DND-41 (cell line): Measurements from ENCODE around the gene EVX1.

Experiments
- CTCF ChIP-seq: IDR thresholded peaks from 2 replicates; pipeline ENCODE4 v1.5.1; 2012; ENCODE audit warnings: borderline replicate concordance, low read length, moderate library complexity, mild to moderate bottlenecking; ENCODE audit not compliant: poor library complexity, severe bottlenecking; ENCODE audit errors: extremely low read depth
- EZH2 ChIP-seq: IDR thresholded peaks from 3 replicates; pipeline ENCODE4 v1.6.1; 2012; ENCODE audit warnings: borderline replicate concordance, low read depth, mild to moderate bottlenecking, moderate library complexity, low read length, inconsistent platforms; ENCODE audit not compliant: severe bottlenecking

DNA sequence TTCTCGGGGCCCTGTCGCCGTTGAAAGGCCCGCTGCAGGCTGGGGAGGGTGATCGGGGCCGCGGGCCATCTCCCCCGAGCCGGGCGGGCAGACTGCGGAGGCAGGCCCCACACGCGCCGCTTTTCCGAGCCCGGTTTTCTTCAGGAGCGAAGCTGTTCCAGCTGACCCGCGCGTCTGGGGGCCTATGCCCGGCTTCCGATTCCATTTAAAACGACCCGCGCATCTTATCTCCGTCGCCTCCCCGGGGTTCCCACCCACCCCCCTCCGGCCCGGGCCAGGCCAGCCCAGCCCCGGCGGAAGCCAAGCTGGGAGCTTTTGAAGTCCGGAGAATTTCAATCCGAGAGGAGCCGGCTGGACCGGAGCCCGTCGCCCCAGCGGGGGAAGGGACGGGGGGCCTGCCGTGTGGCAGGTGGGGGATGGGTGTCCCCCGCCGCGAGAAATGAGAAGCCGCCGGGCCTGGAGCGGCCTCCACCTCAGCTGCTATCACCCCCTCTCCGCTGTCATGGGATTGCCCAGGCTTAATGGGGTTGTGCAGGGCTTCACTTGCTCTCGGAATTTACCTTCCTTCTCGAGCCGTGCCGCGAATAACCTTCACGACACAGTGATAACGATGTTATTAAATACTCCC, 3.1 kb upstream of the EVX1 start:
- TF ChIP-seq CTCF (no peak), EZH2 (no peak)
